ENCODE data around the gene ERC1.
"Not testable (repeated sequence)": the region's sequence is repeated elsewhere in the genome, so short reads cannot be mapped to it uniquely, and the experiment has no call there.

The ERC1 gene

DNA sequence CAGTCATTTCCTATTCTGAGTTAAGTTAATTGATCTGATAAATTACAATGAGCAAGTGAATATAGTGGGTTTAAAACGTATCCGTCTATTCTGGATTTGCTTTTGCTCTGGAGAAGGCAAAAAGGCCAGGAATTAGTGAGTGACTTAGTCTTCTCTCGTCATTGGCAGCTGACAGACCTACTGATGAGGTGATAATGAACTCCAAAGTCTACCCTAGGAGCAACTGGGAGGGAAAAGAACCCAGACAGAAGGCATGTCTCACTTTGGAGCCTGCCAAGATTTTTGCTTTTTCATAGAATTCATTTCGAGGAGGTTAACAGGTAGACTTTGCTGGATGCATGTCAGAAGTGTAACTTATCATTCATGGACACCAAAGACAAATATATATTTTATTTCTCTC, 333.1 kb downstream of the ERC1 start:
- no peak for DNase-seq (ENCODE audit: low spot score)

DNA sequence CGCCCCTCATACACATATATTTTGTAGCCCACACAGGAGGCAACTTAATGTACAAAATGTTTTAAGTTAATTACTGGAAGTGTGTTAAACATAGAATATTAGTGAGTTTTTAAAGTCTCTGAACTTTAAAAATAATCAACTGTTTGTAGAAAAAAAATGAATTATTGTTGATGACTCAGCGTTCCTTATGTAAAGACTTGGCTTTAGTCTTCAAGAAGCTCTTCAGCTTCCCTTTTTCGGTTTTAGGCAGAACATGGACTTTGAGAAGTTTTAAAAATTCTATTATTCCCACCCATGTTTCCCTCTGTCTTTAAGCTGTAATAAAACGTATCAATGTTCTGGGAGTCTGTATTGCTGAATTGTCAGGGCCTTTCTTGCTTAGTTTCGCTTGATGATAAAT, 333.9 kb downstream of the ERC1 start:
- no peak for DNase-seq (ENCODE audit: low spot score)

DNA sequence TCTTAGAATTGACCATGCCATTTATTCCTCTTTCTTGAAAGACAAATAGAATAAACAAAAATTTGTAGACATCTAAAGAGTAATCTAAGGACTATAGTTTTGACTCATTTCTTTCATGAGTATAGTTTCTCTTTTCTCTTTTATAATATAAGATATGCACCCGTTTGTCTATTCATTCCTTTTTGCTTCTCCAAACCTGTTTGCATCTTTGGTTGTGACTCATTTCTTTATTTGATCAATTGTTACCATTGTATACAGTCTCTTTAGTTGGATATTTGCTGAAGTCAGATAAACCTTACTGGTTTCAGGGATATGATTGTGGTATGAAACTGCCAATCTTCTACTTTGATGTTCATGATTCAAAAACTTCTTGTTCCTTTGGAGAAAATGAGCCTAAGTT, 334.6 kb downstream of the ERC1 start:
- DNase-seq (ENCODE audit: low spot score), result no peak

DNA sequence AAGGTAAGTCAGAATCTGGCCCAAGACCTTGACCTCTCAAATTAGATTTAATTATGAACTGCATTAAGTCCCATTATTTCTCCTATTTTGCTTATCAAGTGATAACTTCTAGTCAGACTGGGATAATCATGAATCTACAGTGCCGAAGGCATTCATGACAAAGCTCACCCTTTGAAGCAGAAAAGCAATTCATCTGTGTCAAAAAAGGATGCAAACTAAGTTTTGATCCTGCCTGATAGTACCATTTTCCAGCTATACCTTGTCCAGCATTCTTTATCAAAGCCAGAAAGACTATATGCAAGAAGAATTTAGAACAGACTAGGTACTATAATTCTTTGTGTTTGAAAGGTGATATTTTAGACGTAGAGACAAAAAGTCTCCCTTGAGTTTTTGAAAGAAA, 335.2 kb downstream of the ERC1 start:
- DNase-seq (ENCODE audit: low spot score), result no peak

DNA sequence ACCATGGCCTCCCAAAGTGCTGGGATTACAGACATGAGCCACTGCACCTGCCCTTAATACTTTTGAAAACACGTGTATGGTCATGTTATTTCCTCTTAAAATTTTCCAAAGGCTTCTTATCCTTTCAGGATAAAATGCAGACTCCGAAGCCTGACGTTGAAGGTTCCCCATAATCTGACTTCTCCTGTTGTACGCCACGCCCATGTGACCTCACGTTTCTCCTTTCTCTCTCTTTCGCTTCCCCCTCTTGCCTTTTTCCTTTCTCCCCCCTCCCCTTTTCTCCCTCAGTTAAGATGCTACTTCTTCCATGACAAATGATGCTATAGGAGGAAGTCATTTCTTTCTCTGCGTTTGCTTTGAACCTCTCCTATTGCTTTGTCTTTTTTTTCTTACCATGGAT, 337.4 kb downstream of the ERC1 start:
- DNase-seq (ENCODE audit: low spot score), result no peak

DNA sequence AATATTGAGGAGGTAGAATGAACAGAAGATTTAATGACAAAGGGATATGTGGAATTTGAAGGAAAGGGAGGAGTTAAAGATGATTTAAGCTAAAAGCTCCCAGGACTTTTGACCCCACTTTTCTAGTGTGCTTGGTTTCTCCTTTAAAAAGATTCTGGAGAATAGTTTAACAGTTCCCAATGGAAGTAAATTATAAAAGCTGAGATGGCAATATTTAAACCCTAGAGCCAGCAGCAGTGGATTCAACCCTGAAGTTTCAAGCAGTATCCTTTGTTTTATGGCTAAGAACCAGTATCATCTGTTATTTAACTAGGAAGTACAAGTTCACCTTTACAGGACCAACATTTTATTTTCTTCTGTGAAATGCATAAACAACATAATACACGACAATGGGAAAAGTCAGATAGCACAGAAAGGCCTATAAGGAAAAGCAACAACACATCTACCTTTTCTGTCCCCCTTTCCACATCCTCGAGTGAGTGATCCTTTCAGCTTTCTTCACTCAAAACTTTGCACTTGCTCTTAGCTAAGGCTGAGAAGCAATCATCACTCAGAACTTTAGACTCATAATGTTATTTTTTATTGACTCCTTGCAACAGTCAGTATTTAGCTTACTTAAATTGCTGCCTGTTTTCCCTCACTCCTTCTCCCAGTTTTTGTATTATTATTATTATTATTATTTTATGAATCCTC, 338.9 kb downstream of the ERC1 start:
- DNase-seq (ENCODE audit: low spot score), result no peak

DNA sequence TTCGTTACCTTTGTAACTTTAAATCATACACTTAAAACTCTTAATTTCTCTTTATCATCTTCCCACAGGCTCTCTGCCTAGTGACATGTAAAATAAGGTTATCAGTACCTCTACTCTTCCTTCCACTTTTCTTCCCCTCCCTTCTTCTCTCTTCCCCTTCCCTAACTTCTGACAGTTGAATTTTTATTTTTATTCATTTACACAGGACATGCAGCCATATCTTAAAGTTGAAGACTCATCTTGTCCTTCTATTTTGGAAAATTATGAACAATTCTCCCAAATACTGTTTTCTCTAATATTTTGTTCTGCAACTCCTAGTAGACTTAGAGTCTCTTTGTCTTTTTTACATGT, 339.4 kb downstream of the ERC1 start:
- DNase-seq (ENCODE audit: low spot score), result no peak

DNA sequence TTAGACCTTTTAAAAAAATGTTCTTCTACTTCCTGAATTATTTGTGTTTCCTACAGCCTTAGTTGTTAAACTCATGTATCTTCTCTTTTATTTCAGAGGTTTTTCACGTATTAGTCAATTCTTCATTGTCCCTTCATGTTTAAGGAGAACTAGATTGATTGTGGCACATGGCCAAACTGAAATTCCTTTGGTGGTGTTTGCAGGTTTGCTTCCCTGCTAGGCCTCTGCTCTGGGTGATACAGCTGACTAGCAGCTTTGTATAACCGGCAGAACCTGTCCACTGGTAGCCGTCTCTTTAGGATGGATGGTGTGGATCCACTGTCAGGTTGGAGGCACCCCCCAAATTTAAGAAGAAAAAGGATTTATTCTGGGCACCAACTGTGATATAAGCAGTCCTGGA, 341.3 kb downstream of the ERC1 start:
- peak; percentile 44 for DNase-seq (ENCODE audit: low spot score)

DNA sequence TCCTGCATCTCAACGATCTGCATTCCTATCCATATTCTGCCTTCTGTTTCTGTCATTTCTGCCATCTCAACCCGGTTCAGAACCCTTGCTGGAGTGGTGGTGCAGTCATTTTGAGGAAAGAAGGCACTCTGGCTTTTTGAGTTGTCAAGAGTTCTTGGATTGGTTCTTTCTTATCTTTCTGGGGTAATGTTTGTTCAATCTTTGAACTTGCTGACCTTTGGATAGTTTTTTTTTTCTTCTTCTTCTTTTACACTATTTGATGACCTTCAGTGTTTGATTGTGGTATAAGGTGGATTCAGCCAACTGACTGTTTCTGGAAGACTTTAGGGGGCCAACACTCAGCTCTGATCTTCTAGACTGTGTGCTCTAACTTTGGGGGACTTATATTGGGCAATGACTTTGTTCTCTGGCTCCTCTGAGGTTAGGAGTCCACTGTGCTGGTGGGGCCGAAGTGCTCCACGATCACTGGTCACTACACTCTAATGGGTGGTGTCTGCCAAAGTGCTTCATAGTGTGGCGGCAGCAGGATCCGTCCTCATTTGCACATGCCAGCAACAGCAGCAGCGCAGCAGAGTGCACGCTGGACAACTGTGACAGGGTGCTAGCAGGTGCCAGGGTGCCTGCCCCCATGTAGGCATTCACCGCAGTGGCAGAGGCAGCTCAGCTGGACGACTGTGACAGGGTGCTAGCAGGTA, 347.6 kb downstream of the ERC1 start:
- DNase-seq (ENCODE audit: low spot score), result no peak

DNA sequence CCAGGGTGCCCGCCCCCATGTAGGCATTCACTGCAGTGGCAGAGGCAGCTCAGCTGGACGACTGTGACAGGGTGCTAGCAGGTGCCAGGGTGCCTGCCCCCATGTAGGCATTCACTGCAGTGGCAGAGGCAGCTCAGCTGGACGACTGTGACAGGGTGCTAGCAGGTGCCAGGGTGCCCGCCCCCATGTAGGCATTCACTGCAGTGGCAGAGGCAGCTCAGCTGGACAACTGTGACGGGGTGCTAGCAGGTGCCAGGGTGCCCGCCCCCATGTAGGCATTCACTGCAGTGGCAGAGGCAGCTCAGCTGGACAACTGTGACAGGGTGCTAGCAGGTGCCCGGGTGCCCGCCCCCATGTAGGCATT, 348.1 kb downstream of the ERC1 start:
- not testable (repeated sequence) for DNase-seq (ENCODE audit: low spot score)

DNA sequence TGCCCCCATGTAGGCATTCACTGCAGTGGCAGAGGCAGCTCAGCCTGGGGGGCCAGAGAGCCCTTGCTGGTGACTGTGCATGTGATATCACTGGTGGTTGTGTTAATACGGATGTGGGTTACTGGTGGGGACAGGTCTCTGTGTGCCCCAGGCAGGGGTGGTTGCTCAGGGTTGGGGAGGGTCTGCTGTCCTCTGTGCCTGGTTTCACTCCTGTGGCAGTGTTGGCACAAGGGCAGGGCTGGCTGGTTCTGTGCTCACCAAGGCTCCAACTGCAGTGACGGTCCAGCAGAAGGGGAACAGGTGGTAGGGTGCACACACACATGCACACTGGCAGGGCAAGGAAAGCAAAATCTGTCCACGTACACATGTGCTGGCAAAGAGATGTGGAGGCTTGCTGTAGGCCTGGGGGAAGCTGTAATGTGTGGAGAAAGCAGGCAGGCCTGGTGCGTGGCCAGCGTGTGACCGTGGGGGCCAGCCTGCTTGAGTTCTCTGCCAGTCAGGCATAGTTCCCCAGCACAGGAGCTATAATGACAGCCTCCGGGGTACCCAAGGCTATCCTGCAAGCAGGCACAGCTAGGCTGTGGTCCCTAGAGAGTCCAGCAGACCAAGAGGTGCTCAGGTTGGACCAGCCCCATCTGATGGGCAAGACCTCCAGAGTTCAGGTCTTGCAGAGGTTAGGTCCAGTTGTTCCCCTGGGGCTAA, 348.7 kb downstream of the ERC1 start:
- DNase-seq (ENCODE audit: low spot score), result no peak

DNA sequence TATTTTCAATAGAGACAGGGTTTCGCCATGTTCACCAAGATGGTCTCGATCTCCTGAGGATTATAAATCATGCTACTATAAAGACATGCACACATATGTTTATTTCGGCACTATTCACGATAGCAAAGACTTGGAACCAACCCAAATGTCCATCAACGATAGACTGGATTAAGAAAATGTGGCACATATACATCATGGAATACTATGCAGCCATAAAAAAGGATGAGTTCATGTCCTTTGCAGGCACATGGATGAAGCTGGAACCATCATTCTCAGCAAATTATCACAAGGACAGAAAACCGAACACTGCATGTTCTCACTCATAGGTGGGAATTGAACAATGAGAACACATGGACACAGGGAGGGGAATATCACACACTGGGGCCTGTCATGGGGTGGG, 350.2 kb downstream of the ERC1 start:
- not testable (repeated sequence) for DNase-seq (ENCODE audit: low spot score)

DNA sequence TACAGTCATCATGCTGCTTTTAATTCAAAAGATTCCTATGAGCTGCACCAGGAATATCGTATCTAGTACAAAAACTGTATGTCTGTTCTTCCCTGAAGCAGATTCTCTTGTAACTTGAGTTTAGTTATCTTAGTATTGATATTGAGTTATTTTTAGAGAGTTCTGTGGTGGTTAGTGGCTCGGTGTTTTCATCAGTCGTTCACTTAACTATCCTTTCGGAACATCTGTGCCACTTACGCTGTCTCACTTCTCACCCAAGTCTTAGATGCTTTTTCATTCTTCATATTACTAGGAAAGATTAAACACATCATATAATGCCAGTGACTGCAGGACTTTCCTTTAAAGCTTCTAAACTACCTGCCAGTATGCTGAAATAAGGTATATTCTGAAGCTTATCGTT, 352.4 kb downstream of the ERC1 start:
- DNase-seq (ENCODE audit: low spot score), result no peak

DNA sequence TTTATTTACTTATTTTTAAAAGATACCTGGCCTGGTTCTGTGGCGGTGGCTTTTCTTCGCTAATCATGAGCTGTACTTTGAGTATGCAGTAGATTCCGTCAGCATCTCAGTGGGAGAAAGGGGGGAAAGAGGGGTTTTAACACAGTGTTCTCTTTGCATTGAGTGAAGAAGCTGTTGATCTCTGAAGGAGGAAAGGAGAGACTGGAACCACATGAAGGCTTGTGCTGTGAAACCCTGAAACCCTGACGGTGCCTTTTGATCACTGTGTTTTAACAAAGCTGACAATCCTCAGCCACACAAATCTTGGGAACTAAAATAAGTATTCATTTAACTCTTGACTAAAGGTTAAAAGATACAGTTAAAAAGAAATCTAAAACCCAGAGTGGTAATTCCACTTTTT, 353.2 kb downstream of the ERC1 start:
- no peak for DNase-seq (ENCODE audit: low spot score)

DNA sequence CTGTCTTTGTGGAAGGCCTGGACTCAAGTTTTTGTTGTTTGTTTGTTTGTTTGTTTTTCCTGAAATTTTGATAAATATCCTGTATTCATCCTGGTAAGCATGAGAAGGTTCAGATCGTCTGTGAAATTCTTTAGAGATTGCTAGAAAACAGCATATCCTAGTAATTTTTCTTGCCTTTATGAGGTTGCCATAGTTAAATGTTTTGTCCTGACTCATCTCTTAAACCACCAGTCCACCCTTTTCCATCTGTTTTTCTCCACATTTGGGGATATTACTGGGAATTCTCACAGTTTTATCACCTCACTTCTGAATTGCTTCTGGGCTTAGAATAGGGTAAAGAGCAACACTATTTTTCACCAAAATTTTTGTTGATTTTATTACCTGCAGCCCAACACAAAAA, 355.1 kb downstream of the ERC1 start:
- DNase-seq (ENCODE audit: low spot score), result no peak

DNA sequence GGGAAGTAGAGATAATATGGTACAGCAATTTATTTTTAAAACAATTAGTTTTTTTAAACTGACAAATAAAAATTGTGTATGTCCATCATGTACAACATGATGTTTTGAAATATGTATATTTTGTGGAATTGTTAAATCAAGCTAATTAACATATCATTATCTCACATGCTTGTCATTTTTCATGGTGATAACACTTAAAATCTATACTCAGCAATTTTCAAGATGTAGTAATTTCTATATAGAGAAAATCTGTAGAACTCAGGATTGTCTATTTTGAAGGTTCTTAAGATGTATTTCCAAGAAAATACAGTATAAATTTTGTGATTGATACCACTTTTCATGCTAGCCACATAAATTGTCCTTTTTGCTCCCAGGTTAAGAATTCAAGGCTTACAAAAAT, 356.3 kb downstream of the ERC1 start:
- no peak for DNase-seq (ENCODE audit: low spot score)

DNA sequence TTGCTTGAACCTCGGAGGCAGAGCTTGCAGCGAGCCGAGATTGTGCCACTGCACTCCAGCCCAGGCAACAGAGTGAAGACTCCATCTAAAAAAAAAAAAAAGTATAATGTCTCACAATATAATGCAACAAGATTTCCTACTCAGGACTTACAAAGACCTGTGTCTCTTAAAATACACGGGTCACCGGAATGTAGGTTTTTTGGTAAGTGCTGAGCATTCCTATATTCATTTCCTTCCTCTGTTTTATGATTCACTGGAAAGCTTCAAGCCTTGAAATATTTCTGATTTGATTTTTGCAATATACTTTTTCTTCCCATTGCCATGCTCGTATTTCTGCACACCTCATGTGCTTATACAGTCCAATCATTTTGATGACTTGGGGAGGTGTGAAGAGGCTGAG, 357.6 kb downstream of the ERC1 start:
- no peak for DNase-seq (ENCODE audit: low spot score)

DNA sequence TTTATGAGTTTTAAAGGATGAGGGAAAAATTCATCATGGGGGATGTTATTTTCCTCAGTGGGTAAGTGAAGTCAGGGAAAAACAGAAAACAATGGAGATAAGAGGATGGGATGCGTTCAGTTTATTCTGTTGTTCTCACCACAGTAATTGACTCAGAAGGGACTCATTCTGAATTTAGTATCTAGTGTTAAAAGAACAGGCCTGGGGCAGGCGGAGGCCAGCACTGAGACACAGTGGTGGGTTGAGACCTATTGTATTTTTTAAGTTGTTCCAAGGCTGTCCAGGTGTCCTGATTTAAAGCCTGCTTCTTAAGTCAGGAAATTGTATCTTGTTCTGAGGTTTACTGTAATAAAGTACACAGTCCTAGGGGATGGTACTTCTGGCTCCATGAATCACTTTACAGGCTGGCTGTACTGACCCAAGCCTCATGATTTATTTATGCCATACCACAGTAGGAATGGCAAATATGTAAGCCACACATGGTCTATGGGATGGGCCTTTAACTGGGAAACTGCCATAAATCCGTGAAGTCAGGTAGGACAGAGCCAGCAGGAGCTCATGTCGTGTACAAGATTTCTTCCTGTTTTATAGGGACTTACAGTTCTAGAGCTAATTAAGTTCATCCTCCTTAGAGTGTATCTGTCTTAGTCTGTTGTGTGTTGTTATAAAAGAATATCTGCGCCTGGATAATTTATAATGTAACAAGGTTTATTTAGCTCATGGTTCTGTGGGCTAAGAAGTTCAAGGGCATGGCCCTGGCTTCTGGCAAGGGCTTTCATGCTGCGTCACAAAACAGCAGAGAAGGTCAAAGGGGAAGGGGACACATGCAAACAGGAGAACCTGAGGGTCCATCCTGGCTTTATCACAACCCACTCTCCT, 359.3 kb downstream of the ERC1 start:
- DNase-seq (ENCODE audit: low spot score), result no peak

DNA sequence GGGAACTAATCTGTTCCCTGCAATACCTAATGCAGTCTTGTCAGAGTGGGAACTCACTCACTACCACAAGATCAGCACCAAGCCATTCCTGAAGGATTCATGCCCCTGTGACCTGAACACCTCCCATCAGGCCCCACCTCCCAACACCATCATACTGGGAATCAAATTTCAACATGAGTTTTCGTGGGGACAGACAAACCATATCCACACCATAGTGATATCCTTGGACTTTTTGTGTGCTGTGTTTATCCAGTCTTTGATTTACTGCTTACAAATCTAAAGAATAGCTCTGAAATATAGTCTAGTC, 359.9 kb downstream of the ERC1 start:
- DNase-seq (ENCODE audit: low spot score), result no peak

DNA sequence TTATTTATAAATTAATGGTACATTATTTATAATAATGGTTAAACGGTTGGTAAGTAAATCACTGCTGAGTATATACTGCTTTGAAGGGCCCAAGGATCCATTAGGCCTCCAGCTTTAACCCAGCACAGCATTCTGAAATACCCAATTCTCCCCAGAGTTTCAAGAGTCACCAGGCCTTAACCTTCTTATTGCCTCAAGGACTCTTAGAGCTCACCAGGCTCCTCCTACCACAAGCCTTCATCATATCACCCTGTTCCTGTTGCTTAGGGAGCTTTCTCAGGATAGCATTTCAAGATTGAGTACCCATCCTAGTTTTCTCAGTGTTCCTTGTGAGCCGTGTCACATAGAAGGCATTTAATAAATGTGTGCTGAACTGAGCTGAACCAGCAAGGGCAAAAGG, 360.9 kb downstream of the ERC1 start:
- no peak for DNase-seq (ENCODE audit: low spot score)

DNA sequence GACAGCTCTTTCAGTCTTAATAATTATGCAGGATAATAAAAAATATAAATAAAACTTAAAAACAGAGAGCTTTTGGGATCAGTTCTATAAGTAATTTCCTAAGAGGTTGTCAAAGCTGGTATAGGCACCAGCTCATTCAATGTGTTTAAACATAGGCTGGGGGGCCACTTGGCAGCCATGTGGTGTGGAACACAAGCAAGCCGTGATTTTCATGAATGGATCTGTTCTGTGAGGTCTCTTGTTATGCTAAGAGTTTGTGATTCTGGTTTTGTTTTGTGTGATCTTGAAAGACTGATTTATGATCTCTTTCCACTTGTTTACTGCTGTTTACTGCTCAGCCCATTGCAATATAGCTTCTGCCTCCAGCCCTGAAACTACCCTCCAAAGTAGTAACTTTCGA, 362.4 kb downstream of the ERC1 start:
- DNase-seq (ENCODE audit: low spot score), result no peak

DNA sequence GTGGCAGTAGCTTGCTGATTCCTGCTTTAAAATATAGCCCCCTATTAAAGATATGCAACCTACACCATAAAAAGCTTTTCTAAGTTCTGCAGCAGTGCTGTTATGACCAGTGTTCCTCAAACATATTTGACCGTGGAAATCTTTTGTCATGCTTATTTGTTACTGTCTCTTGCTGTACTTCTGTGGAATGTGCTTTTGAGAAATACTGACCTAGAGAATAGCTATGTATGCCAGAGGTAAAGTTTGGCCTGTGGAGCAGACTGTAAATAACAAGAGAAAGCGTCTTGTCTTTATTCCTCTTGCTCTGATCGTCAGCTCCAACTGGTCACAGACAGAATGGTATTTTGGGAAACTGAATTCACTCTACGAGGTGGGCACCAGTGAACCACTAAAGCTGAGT, 364.4 kb downstream of the ERC1 start:
- DNase-seq (ENCODE audit: low spot score), result no peak

DNA sequence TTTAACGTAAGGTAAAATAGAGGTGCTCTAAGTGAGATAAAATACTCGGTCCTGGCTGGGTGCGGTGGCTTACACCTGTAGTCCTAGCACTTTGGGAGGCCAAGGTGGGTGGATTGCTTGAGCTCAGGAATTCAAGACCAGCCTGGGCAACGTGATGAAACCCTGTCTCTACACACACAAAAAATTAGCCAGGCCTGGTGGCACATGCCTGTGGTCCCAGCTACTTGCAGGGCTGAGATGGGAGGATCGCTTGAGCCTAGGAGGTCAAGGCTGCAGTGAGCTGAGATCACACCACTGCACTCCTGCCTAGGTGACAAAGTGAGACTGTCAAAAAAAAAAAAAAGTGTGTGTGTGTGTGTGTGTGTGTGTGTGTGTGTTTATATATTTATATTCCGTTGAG, 364.8 kb downstream of the ERC1 start:
- DNase-seq (ENCODE audit: low spot score), result not testable (repeated sequence)
